ENCODE results near the gene INTS1. TPM values are rescaled to one million over a fixed set of nuclear protein-coding genes. Genes with fewer than 3 reads are reported as not detected.

INTS1 gene
- polyA plus RNA-seq, 3 donors: 5.5 to 64.3 (median 7.3) TPM

- WGBS (ENCODE audit: insufficient coverage): 93% methylated on average over 7 of the region's 12 CpGs
- H3K27me3 ChIP-seq (ENCODE audit: control insufficient read depth in 2 of 2, insufficient read depth in 2 of 2, low read length in 2 of 2): no peaks in the 10 kb centered on the region
- H3K9me3 ChIP-seq (replicated peaks in 1 of 2; ENCODE audit: control insufficient read depth in 1 of 2, insufficient read depth in 1 of 2, low read length in 2 of 2): no peaks in the 10 kb centered on the region
- peaks cover 93 to 96% of the 10 kb centered on the region in 2 donors for H3K36me3 ChIP-seq (replicated peaks in 1 of 2; ENCODE audit: control insufficient read depth in 1 of 2, insufficient read depth in 2 of 2, low read length in 2 of 2)
- H3K4me2 ChIP-seq (replicated peaks; ENCODE audit: extremely low read depth, low read length, poor library complexity, severe bottlenecking): no peak overlapping the region
- Mint-ChIP-seq H3K27me3 (ENCODE audit: low read depth in 3 of 3) (no peaks in the 10 kb centered on the region), H3K27ac (no peak overlapping the region), H3K9me3 (peaks cover 0 to 1% (median 0%) of the 10 kb centered on the region in 7 donors), H3K36me3 (peaks cover 65 to 90% of the 10 kb centered on the region in 2 donors), H3K4me3 (no peak overlapping the region), H3K4me1 (no peaks in the 10 kb centered on the region)
- no peak overlapping the region for H2AFZ ChIP-seq (ENCODE audit: insufficient read depth, low read depth, low read length, poor library complexity, severe bottlenecking)
- H4K20me1 ChIP-seq (ENCODE audit: insufficient read depth, low read length): peaks cover 9% of the 10 kb centered on the region
- no peak overlapping the region for H3K9ac ChIP-seq (ENCODE audit: insufficient read depth, low read length, poor library complexity, severe bottlenecking)
- DNase-seq: no peak
- no peak overlapping the region for H3K4me3 ChIP-seq (replicated peaks in 1 of 3; ENCODE audit: low read depth in 2 of 3, low read length in 3 of 3)
- H3K4me1 ChIP-seq (ENCODE audit: control insufficient read depth in 1 of 2, insufficient read depth in 2 of 2, low read length in 2 of 2): no peaks in the 10 kb centered on the region
- H3K79me2 ChIP-seq (ENCODE audit: insufficient read depth, low read length): no peaks in the 10 kb centered on the region
- H3K27ac ChIP-seq (ENCODE audit: low read depth in 1 of 2, low read length in 2 of 2): no peak overlapping the region
- intact Hi-C loops (cut with micrococcal nuclease): no loop called here
- TF ChIP-seq CTCF (IDR thresholded peaks at IDR 0.05): no peak
Measured at GRCh38 chr7:1484569-1484968, 19.6 kb downstream of the INTS1 start.

- no peaks in the 10 kb centered on the region for H3K79me2 ChIP-seq (ENCODE audit: insufficient read depth, low read length)
- no peaks in the 10 kb centered on the region for H3K27me3 ChIP-seq (ENCODE audit: control insufficient read depth in 2 of 2, insufficient read depth in 2 of 2, low read length in 2 of 2)
- no peaks in the 10 kb centered on the region for H3K4me1 ChIP-seq (ENCODE audit: control insufficient read depth in 1 of 2, insufficient read depth in 2 of 2, low read length in 2 of 2)
- no peaks in the 10 kb centered on the region for H3K9me3 ChIP-seq (replicated peaks in 1 of 2; ENCODE audit: control insufficient read depth in 1 of 2, insufficient read depth in 1 of 2, low read length in 2 of 2)
- Mint-ChIP-seq H3K9me3 (peaks cover 0 to 1% (median 0%) of the 10 kb centered on the region in 7 donors), H3K4me1 (no peaks in the 10 kb centered on the region), H3K27me3 (ENCODE audit: low read depth in 3 of 3) (no peaks in the 10 kb centered on the region), H3K36me3 (peaks cover 63 to 89% of the 10 kb centered on the region in 2 donors), H3K27ac (no peak overlapping the region), H3K4me3 (no peak overlapping the region)
- peaks cover 9% of the 10 kb centered on the region for H4K20me1 ChIP-seq (ENCODE audit: insufficient read depth, low read length)
- intact Hi-C loops (cut with micrococcal nuclease): no loop called here
- no peak overlapping the region for H3K4me3 ChIP-seq (replicated peaks in 1 of 3; ENCODE audit: low read depth in 2 of 3, low read length in 3 of 3)
- no peak overlapping the region for H2AFZ ChIP-seq (ENCODE audit: insufficient read depth, low read depth, low read length, poor library complexity, severe bottlenecking)
- H3K36me3 ChIP-seq (replicated peaks in 1 of 2; ENCODE audit: control insufficient read depth in 1 of 2, insufficient read depth in 2 of 2, low read length in 2 of 2): peaks cover 91 to 96% of the 10 kb centered on the region in 2 donors
- no peak for TF ChIP-seq CTCF (IDR thresholded peaks at IDR 0.05)
- no peak overlapping the region for H3K4me2 ChIP-seq (replicated peaks; ENCODE audit: extremely low read depth, low read length, poor library complexity, severe bottlenecking)
- no peak for DNase-seq
- no peak overlapping the region for H3K27ac ChIP-seq (ENCODE audit: low read depth in 1 of 2, low read length in 2 of 2)
- 98% methylated on average over 62 of the region's 65 CpGs for WGBS (ENCODE audit: insufficient coverage)
- no peak overlapping the region for H3K9ac ChIP-seq (ENCODE audit: insufficient read depth, low read length, poor library complexity, severe bottlenecking)
Measured at GRCh38 chr7:1483536-1484505, 20.4 kb downstream of the INTS1 start.
